Ectodermal cell (in vitro differentiated cells): Measurements from ENCODE around the gene AFAP1L1.

Experiments
- H3K27ac ChIP-seq: 2 replicates; pipeline ENCODE4 v1.7.0; 2013; ENCODE audit warnings: mild to moderate bottlenecking, low read depth, low read length; ENCODE audit not compliant: insufficient read depth, poor library complexity, severe bottlenecking
- H3K27me3 ChIP-seq: 2 replicates; pipeline ENCODE4 v1.7.0; 2013; ENCODE audit warnings: mild to moderate bottlenecking, low read length; ENCODE audit not compliant: insufficient read depth, control insufficient read depth, poor library complexity, severe bottlenecking
- H3K36me3 ChIP-seq: one replicate; pipeline ENCODE4 v1.7.0; 2013; ENCODE audit warnings: low read length; ENCODE audit not compliant: control insufficient read depth, insufficient read depth
- H3K4me1 ChIP-seq: one replicate; pipeline ENCODE4 v1.7.0; 2013; ENCODE audit warnings: low read length; ENCODE audit not compliant: control insufficient read depth, insufficient read depth
- H3K4me3 ChIP-seq: 2 replicates; pipeline ENCODE4 v1.7.0; 2013; ENCODE audit warnings: low read depth, low read length, control low read depth; ENCODE audit not compliant: insufficient read depth
- H3K9me3 ChIP-seq: 2 replicates; pipeline ENCODE4 v1.7.0; 2013; ENCODE audit warnings: mild to moderate bottlenecking, low read length, moderate library complexity; ENCODE audit not compliant: control insufficient read depth
- WGBS, 2 experiments: methylation state at CpG; one replicate each; pipeline ENCODE4 v1.1.7; 2013; ENCODE audit warnings: missing lambda C conversion rate in 2 of 2; 5-methylcytosine and 5-hydroxymethylcytosine counted together

AFAP1L1 gene

DNA sequence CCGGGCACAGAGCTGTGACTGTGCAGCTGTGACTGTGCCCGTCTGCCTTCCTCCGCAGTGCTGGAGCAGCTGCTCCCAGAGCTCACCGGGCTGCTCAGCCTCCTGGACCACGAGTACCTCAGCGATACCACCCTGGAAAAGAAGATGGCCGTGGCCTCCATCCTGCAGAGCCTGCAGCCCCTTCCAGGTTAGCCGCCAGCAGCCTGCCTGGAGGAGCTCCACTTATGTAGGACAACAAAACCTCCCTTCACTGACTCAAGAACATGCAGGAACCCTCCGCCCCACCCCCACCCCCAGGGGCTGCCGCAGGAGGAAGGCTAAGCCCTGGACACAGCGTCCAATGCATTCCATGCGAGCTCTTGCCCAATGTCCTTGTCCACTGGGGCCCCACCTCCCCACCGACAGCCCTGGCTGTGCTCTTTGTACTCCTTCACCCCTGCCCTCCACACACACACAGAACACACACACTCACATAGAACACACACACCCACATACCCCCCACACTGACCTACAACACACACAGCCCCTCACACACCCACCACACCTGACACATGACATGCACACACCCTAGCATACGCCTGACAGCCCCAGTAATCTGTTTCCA, 27.9 kb downstream of the AFAP1L1 start:
- H3K27me3 ChIP-seq: no peaks in the 10 kb centered on the region
- H3K27ac ChIP-seq: no peak overlapping the region
- peaks cover 10% of the 10 kb centered on the region for H3K4me1 ChIP-seq
- no peaks in the 10 kb centered on the region for H3K9me3 ChIP-seq
- H3K36me3 ChIP-seq: no peaks in the 10 kb centered on the region
- no peak overlapping the region for H3K4me3 ChIP-seq
- 92 to 94% methylated on average over 14 of the region's 14 CpGs for WGBS, 2 experiments

DNA sequence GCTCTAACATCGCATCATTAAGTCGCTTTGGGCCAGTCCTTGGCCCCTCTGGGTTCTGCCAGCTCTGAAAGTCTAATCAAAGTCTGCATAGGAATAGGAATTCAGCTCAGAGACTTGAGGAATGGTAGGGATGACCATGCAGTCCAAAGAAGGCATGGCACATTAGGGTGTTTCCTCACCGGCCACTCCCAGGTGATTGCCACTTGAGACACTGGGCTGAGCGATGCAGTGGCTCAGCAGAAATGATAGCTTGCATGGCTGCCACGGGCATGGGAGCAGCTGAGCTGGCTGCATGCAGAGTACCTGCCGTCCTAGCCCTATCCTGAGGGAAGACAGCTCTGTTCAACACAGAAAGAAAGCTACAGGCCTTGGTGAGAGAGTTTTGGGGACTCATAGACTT, 28.8 kb downstream of the AFAP1L1 start:
- Histone ChIP-seq H3K4me1 (peaks cover 2% of the 10 kb centered on the region), H3K27me3 (no peaks in the 10 kb centered on the region), H3K9me3 (no peaks in the 10 kb centered on the region), H3K27ac (no peak overlapping the region), H3K4me3 (no peak overlapping the region), H3K36me3 (no peaks in the 10 kb centered on the region)
- WGBS, 2 experiments: 92 to 94% methylated on average over 6 of the region's 6 CpGs

DNA sequence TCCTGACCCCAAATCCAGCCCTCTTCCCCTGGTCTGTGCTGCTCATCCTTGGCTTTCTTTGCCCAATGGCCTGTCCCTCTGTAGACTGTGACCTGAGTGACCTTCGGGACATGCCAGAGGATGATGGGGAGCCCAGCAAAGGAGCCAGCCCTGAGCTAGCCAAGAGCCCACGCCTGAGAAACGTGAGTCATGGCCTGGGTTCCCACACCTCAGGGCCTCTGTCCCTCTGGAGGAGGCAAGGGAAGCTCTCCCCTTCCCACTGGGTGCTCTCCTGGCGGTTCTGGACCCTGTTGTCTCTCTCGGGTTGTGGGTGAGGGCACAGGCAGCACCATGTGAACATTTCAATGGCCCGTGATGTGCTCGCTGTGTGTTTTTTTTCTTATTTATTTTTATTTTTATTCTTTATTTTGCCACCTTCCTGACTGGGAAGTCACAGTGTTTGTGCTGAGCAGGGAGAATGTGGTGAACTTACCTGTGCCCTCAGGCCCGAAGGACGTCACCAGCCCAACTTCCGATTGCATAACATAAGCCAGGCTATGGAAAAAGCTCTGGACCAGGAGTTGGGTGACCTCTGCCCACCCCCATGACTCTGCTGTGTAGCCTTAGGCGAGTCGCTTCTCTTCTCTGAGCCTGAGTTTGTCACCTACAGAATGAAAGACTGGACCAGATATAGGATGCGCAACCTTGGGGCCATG, 29.5 kb downstream of the AFAP1L1 start:
- Histone ChIP-seq H3K27me3 (no peaks in the 10 kb centered on the region), H3K9me3 (no peaks in the 10 kb centered on the region), H3K27ac (no peak overlapping the region), H3K4me3 (no peak overlapping the region), H3K4me1 (no peaks in the 10 kb centered on the region), H3K36me3 (no peaks in the 10 kb centered on the region)
- WGBS, 2 experiments: 95% methylated on average over 11 of the region's 13 CpGs

DNA sequence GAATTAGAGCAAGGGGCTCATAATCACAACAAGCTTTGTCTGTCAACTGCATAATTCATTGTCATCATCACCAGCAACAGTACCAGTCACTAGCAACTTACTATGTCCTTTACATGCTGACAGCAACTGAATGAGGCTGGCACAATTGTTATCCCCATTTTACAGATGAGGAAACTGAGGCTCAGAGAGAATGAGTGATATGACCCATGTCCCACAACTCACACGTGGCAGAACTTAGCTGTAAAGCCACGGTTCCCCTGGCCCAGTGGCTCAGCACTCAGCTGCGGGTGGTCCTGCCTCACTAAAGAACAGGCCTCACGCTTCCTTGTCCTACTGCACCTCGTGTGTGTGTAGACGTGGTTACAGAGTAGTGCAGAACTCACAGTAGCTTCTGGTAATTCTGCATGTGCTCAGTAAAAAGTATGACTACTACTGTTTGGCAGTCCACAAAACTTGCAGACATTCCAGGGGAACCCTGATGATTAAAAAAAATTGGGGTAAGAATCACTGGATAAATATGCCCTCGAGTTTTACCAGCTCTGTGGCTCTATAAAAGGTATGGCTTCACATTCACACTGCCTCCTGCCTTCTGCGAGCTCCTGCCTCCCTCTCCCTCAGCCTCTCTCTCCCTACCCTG, 30.2 kb downstream of the AFAP1L1 start:
- H3K4me1 ChIP-seq: no peaks in the 10 kb centered on the region
- H3K36me3 ChIP-seq: no peaks in the 10 kb centered on the region
- no peaks in the 10 kb centered on the region for H3K9me3 ChIP-seq
- H3K4me3 ChIP-seq: no peak overlapping the region
- 90 to 92% methylated on average over 8 of the region's 8 CpGs for WGBS, 2 experiments
- no peak overlapping the region for H3K27ac ChIP-seq
- no peaks in the 10 kb centered on the region for H3K27me3 ChIP-seq

DNA sequence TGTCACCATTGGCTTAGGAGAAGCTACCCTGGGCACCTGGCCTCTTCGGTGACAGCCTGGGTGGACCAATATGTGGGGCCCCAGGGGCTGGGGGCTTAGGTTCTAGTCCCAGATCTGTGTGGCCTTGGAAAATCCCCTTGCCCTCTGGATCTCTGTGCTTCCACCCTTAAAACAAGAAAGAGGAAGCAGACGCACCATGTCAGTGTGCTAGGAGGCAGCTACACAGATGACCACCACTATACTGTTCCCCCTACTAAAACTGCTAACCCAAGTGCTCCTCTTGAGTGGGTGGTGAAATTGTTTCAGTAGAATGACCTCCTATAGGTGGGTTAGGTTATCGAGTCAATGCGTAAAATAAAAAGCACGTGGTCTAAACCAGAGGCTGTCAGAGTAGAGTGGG, 31.0 kb downstream of the AFAP1L1 start:
- Histone ChIP-seq H3K4me3 (no peak overlapping the region), H3K27ac (no peak overlapping the region), H3K9me3 (no peaks in the 10 kb centered on the region), H3K27me3 (no peaks in the 10 kb centered on the region), H3K4me1 (no peaks in the 10 kb centered on the region), H3K36me3 (no peaks in the 10 kb centered on the region)
- WGBS, 2 experiments: 92 to 99% methylated on average over 4 to 5 of the region's 5 CpGs

DNA sequence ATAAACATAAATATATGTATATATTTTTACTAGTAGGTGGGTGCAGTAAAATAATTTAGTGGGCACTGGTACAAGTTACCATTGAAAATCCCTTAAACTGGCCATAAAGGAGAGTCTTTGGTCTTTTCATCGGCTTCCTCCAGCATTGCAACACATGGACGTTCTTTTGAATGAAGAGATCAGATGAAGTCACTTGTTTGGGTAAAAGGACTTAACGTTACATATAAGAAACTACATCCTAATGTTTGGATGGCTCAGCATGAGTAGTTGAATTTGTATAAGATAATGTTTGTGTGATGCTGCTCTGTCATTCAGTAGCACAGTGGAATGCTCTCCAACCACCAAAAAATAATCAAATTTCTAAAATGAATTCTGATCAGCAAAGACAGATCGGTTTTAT, 31.6 kb downstream of the AFAP1L1 start:
- Histone ChIP-seq H3K27ac (no peak overlapping the region), H3K4me1 (no peaks in the 10 kb centered on the region), H3K36me3 (no peaks in the 10 kb centered on the region), H3K4me3 (no peak overlapping the region), H3K27me3 (no peaks in the 10 kb centered on the region), H3K9me3 (no peaks in the 10 kb centered on the region)
- 92% methylated on average over 3 to 4 of the region's 4 CpGs for WGBS, 2 experiments

DNA sequence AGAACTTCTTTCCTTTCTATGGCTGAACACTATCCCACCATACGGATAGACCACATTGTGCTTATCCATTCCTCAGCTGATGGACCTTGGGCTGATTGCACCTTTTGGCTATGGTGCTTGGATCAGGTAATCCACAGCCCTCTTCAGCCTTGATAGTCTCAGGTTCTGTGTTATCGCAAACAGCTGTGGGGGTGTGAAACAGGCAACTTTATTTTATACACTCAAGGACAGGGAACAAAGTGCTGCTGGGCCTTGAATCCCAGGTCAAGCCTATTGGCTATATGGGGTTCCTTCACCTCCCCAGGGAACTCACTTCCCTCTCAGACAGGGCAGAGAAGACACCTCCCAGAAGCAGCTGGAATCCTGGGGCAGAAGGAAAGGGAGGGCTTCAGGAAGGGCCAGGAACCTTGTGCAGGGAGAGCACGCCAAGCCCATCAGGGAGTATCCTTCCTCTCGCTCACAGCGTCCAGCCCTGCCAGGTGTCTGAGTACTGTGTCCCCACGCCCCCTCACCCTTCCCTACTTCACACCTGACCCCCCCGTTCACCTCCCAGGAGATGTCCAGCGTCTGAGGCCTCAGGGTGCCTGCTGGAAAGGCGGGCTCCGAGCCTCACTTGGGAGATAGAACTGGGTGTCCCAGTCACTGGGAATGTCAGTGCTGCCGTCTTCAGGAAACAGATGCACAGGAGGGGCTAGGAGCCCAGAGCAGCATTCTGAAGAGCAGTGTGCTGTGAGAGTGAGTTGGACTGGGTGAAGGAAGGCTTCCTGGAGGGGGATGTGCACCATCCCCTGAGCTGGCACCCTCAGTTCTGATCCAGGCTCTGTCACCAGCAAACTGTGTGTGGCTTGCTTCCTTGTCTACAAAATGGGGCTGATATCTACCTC, 32.8 kb downstream of the AFAP1L1 start:
- no peaks in the 10 kb centered on the region for H3K27me3 ChIP-seq
- no peaks in the 10 kb centered on the region for H3K4me1 ChIP-seq
- no peaks in the 10 kb centered on the region for H3K9me3 ChIP-seq
- H3K36me3 ChIP-seq: no peaks in the 10 kb centered on the region
- H3K27ac ChIP-seq: no peak overlapping the region
- WGBS, 2 experiments: 89 to 90% methylated on average over 11 of the region's 11 CpGs
- no peak overlapping the region for H3K4me3 ChIP-seq

DNA sequence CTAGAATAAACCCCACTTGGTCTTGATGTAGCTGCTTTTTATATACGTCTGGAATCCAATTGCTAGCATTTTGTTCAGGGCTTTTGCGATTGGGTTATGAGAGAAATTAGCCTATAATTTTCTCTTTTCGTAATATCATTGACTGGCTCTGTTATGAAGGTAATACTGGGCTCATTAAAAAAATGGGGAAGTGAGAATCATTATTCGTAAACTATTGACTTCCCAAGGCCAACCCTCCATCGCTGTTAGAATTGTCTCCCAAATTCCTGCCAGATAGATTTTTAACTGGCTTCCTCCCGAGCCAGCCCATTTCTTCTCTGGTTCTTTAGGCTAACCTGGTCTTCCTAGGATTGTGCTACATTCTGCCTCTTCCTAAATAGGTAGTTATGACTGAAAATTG, 37.7 kb downstream of the AFAP1L1 start:
- Histone ChIP-seq H3K27ac (no peak overlapping the region), H3K4me3 (no peak overlapping the region), H3K36me3 (no peaks in the 10 kb centered on the region), H3K9me3 (no peaks in the 10 kb centered on the region), H3K27me3 (no peaks in the 10 kb centered on the region), H3K4me1 (no peaks in the 10 kb centered on the region)
- WGBS, 2 experiments: 93 to 97% methylated on average over 6 of the region's 6 CpGs

DNA sequence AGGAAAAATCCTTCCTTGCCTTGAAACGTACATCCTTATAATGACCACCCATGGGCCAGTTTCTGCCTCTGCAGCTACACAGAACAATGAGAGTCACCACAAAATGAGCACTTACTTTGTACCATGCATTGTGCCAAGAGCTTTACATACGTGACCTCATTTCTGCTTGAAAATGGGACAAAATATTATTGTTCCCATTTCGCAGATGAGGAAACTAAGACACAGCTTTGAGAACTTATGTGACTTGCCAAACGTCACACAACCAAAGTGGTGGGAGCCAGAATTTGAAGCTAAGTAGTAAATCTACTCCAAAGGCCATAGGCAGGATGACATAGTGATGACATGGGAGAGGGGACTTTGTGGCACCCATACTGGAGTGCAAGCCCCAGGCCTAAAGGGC, 38.8 kb downstream of the AFAP1L1 start:
- Histone ChIP-seq H3K36me3 (no peaks in the 10 kb centered on the region), H3K27me3 (no peaks in the 10 kb centered on the region), H3K4me3 (no peak overlapping the region), H3K9me3 (no peaks in the 10 kb centered on the region), H3K27ac (no peak overlapping the region), H3K4me1 (no peaks in the 10 kb centered on the region)
- 91 to 94% methylated on average over 4 of the region's 4 CpGs for WGBS, 2 experiments
